HPDE6-E6E7 (cell line): ENCODE data around the gene DOK6.
"Not testable (repeated sequence)": the region's sequence is repeated elsewhere in the genome, so short reads cannot be mapped to it uniquely, and the experiment has no call there.

Experiments used
- DNase-seq: peaks from one replicate; pipeline ENCODE4 v3.0.0; 2011; ENCODE audit warnings: missing footprints; ENCODE audit errors: extremely low spot score

DOK6 gene

DNA sequence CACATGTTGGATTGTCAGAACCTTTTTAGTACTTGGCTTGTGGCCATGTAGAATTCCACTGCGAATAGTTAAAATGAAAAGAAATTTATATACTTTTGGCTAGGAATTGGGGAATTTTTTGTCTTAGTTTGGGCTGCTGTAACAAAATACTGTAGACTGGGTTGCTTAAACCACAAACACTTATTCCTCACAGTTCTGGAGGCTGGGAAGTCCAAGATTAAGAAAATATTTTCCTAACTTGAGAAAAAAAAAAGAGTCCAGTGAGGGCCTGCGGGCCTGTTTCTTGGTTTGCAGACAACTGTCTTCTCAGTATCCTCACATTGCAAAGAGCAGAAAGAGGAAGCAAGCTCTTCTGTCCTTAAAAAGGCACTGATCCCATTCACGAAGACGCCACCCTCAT, 465.1 kb downstream of the DOK6 start:
- DNase-seq = no peak

GRCh38 chr18:69866212-69866611, 465.5 kb downstream of the DOK6 start:
- DNase-seq = no peak

- no peak for DNase-seq
Measured at GRCh38 chr18:69870736-69871135, 470.0 kb downstream of the DOK6 start.

DNA sequence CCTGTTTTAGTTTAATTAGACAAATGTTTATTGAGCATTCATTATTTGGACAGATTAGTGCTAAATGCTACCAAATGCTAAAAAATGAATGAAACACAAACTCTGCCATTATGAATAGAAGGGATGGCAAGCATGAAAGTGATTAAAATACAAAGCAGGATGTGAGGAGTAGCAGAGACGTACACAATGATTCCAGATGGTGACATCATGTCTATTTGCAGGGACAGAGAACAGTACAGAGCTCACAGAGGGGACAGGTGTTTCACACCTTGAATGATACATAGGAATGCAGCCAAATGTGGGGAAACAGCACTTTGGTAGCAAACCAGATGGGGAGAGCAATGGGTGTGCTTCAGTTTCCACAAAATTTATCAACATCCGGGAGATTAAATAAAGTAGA, 470.7 kb downstream of the DOK6 start:
- DNase-seq = no peak

- no peak for DNase-seq
Measured at GRCh38 chr18:69872661-69873060, 472.0 kb downstream of the DOK6 start.

GRCh38 chr18:69874058-69874457, 473.4 kb downstream of the DOK6 start:
- DNase-seq = no peak

GRCh38 chr18:69876490-69876889, 475.8 kb downstream of the DOK6 start:
- DNase-seq = no peak

- DNase-seq = no peak
Measured at GRCh38 chr18:69878213-69878933, 477.7 kb downstream of the DOK6 start.

GRCh38 chr18:69879051-69879450, 478.4 kb downstream of the DOK6 start:
- DNase-seq = not testable (repeated sequence)

GRCh38 chr18:69880083-69880482, 479.4 kb downstream of the DOK6 start:
- DNase-seq = no peak

GRCh38 chr18:69882965-69883668, 482.4 kb downstream of the DOK6 start:
- no peak for DNase-seq

DNA sequence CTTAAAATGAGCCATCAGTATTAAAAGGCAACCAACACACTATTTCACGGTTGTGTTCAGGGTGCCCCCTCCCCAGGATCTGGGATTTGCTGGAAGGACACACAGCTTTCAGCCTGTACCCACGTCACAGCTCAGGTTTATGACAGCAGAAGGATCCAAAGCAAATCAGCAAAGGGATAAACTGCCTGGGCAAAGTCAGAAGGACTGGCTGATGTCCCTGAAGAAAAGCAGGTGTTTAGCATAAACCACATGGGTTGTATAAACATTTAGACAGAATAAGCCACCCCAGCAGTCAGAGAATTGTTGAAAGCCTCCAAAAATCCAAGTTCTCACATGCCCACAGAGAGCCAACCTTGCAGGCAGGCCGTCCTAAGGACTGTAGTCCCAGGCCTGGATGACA, 483.1 kb downstream of the DOK6 start:
- no peak for DNase-seq

DNA sequence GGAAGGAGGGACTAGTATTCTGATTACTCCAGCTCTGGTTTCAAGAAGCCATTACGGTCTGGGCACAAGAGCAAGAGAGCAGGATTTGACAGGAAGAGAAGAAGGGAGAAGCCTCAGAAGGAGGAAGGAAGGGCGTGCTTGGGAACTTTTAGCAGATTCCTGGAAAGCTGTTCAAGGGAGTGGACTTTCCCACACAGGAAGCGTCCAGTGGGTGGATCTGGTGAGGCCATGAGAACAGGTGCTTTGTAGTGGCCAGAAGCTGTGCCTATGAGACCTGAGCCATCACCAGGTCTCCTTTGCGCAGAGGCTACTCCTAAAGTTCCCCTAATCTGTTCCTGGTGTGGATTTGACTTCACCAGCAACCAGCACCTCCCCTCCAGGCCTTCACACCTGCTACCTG, 484.7 kb downstream of the DOK6 start:
- no peak for DNase-seq

DNA sequence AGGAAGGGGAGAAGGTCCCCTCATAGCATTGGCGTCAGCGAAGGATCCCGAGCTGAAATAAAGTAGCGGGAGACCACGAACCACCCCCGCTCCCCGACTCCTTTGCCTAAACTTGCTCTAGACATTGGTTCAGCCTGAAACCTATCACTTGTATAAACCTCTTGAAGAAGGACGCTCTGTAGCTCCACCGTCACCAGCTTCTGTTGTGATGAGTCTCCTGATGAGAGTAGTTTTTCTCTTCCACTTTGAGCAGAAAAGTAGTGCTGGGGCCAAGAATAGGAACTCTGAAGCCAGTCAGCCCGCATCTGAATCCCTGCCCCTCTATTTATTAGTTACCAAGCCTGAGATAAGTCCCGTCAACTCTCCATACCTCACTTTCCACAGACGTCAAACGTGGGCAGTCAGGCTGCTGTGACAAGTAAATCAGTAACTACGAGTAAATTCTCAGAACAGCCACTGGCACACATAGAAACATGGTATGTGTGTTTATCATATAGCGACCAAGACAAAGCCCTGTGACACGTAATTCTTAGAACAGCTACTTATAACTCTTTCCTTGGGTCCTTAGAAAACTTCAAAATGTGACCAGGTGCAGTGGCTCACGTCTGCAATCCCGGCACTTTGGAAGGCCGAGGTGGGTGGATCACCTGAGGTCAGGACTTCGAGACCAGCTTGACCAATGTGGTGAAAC, 485.3 kb downstream of the DOK6 start:
- DNase-seq = no peak

- no peak for DNase-seq
Measured at GRCh38 chr18:69887256-69887655, 486.6 kb downstream of the DOK6 start.

GRCh38 chr18:69889009-69889408, 488.3 kb downstream of the DOK6 start:
- DNase-seq = no peak

- DNase-seq = no peak
Measured at GRCh38 chr18:69890558-69890957, 489.9 kb downstream of the DOK6 start.

GRCh38 chr18:69894467-69894866, 493.8 kb downstream of the DOK6 start:
- DNase-seq = no peak

- no peak for DNase-seq
Measured at GRCh38 chr18:69895066-69896047, 494.7 kb downstream of the DOK6 start.

GRCh38 chr18:69897397-69898108, 496.9 kb downstream of the DOK6 start:
- no peak for DNase-seq

DNA sequence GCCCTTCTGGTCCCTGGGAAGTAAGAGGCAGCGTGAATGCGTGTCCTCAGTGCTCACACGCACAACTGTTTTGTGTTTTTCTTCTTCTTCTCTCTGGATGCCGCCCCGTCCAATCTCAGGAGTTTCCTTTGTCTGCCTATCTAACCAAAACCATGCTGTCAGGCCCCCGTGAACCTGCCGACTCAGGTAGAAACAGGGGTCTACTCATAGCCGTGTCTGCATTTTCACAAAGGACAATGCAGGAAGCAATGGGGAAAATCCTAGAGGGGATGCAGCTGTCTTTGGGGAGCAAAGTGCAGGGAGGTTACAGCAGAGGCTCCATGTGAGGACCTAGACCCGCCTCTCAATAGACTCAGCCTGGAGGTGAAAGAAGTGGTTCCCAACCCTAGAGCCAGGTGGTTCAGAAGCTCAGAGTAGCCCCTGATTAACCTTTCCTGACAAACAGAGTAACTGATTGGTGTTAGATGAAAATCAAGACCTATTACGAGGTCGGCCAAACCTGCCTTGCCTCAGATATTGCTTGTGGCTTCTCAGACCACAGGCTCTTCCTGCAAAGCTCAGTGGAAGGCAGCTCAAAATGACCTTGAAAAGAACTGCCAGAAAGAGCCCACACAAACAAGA, 497.7 kb downstream of the DOK6 start:
- DNase-seq = no peak
